Epithelial cell of esophagus (primary cell): ENCODE data around the gene RFX3.

Experiments used
- DNase-seq: peaks from one replicate; pipeline ENCODE4 v3.0.0; 2010; ENCODE audit warnings: low read depth
- H3K4me3 ChIP-seq: 2 replicates; pipeline ENCODE4 v1.5.1; 2011; ENCODE audit warnings: mild to moderate bottlenecking, low read length, control low read depth
- CTCF ChIP-seq: IDR thresholded peaks from 2 replicates; pipeline ENCODE4 v1.5.1; 2011; ENCODE audit warnings: low read depth, mild to moderate bottlenecking, low read length, control low read depth, inconsistent platforms; ENCODE audit not compliant: insufficient read depth; ENCODE audit errors: missing control alignments

RFX3 gene

GRCh38 chr9:3495855-3496254 is 29.9 kb downstream of the RFX3 start:
- no peak overlapping the region for H3K4me3 ChIP-seq
- DNase-seq = peak; percentile 30
- no peak for TF ChIP-seq CTCF

GRCh38 chr9:3492214-3492613 is 33.6 kb downstream of the RFX3 start:
- no peak overlapping the region for H3K4me3 ChIP-seq
- no peak for TF ChIP-seq CTCF
- no peak for DNase-seq

- DNase-seq = no peak
- no peak overlapping the region for H3K4me3 ChIP-seq
- no peak for TF ChIP-seq CTCF
Observed at GRCh38 chr9:3491450-3491849, 34.4 kb downstream of the RFX3 start.

- no peak for DNase-seq
- no peak overlapping the region for H3K4me3 ChIP-seq
- no peak for TF ChIP-seq CTCF
Observed at GRCh38 chr9:3490957-3491356, 34.8 kb downstream of the RFX3 start.

- DNase-seq = no peak
- TF ChIP-seq CTCF = no peak
- H3K4me3 ChIP-seq = no peak overlapping the region
Observed at GRCh38 chr9:3482578-3482977, 43.2 kb downstream of the RFX3 start.

GRCh38 chr9:3480353-3480655 is 45.5 kb downstream of the RFX3 start:
- H3K4me3 ChIP-seq = no peak overlapping the region
- TF ChIP-seq CTCF = no peak
- no peak for DNase-seq

- TF ChIP-seq CTCF = no peak
- no peak overlapping the region for H3K4me3 ChIP-seq
- peak; percentile 21 for DNase-seq
Observed at GRCh38 chr9:3479514-3480352, 46.1 kb downstream of the RFX3 start.
